Spinal cord (tissue), 10 donors: Measurements from ENCODE around the gene CDC5L. TPM values are rescaled to one million over a fixed set of nuclear protein-coding genes. Genes with fewer than 3 reads are reported as not detected.
"Not testable (repeated sequence)": the region's sequence is repeated elsewhere in the genome, so short reads cannot be mapped to it uniquely, and the experiment has no call there.

Experiments
- DNase-seq, 6 donors: peaks; one replicate each; pipeline versions ENCODE4 v3.0.0 to v3.0.0-alpha.2; 2013 to 2015; ENCODE audit warnings: low spot score in 6 of 6, low read depth in 4 of 6
- H3K27ac ChIP-seq: one replicate; pipeline ENCODE4 v1.5.1; 2013; ENCODE audit warnings: low read depth, low read length, control low read depth
- H3K27me3 ChIP-seq: one replicate; pipeline ENCODE4 v1.6.1; 2013; ENCODE audit warnings: low read length; ENCODE audit not compliant: control insufficient read depth, insufficient read depth
- H3K36me3 ChIP-seq: one replicate; pipeline ENCODE4 v1.6.1; 2013; ENCODE audit warnings: low read length; ENCODE audit not compliant: control insufficient read depth, insufficient read depth
- H3K4me1 ChIP-seq: one replicate; pipeline ENCODE4 v1.6.1; 2013; ENCODE audit warnings: low read length; ENCODE audit not compliant: control insufficient read depth, insufficient read depth
- H3K4me3 ChIP-seq: one replicate; pipeline ENCODE4 v1.5.1; 2013; ENCODE audit warnings: low read depth, low read length, control low read depth
- H3K9me3 ChIP-seq: one replicate; pipeline ENCODE4 v1.6.1; 2013; ENCODE audit warnings: low read length; ENCODE audit not compliant: control insufficient read depth, insufficient read depth
- WGBS: methylation state at CpG from one replicate; pipeline ENCODE4 v1.1.5; 2013; ENCODE audit warnings: missing lambda C conversion rate; ENCODE audit not compliant: insufficient coverage; 5-methylcytosine and 5-hydroxymethylcytosine counted together
- polyA plus RNA-seq, 2 donors: library from polyadenylated mRNA; unstranded; fragments of 120-200 nt; gene quantifications; one replicate each; pipeline ENCODE4 v1.2.1, GENCODE V29; 2013; ENCODE audit not compliant: insufficient read length in 2 of 2
- total RNA-seq, 2 donors: library from RNA; depleted of rRNA in 1 of 2; stranded (reverse); fragments of 120-200 nt in 1 of 2; fragments of >200 nt in 1 of 2; gene quantifications; one replicate each; pipeline versions ENCODE4 v1.2.3 to v1.2.4, GENCODE V29; 2013 to 2014
- donor health status: healthy.

The CDC5L gene
- total and polyA plus RNA-seq, 4 donors = 22.2 to 31.8 (median 28.7) TPM

GRCh38 chr6:44349904-44350649 lies 37.4 kb upstream of the CDC5L start:
- Histone ChIP-seq H3K9me3 (no peaks in the 10 kb centered on the region), H3K27ac (no peak overlapping the region), H3K27me3 (peaks cover 2% of the 10 kb centered on the region), H3K4me1 (no peaks in the 10 kb centered on the region), H3K36me3 (no peaks in the 10 kb centered on the region), H3K4me3 (no peak overlapping the region)
- WGBS = 73% methylated on average over 6 of the region's 6 CpGs
- no peak for DNase-seq

GRCh38 chr6:44350650-44350994 lies 36.9 kb upstream of the CDC5L start:
- not testable (repeated sequence) for H3K27ac ChIP-seq, DNase-seq, H3K4me1 ChIP-seq, H3K4me3 ChIP-seq, H3K27me3 ChIP-seq, H3K36me3 ChIP-seq, H3K9me3 ChIP-seq
- whole genome bisulfite sequencing = 100% methylated on average over 2 of the region's 4 CpGs

GRCh38 chr6:44352259-44352658 lies 35.2 kb upstream of the CDC5L start:
- no peaks in the 10 kb centered on the region for H3K4me1 ChIP-seq
- no peaks in the 10 kb centered on the region for H3K27me3 ChIP-seq

GRCh38 chr6:44353336-44353735 lies 34.2 kb upstream of the CDC5L start:
- Histone ChIP-seq H3K36me3 (no peaks in the 10 kb centered on the region), H3K27ac (no peak overlapping the region), H3K9me3 (no peaks in the 10 kb centered on the region), H3K27me3 (no peaks in the 10 kb centered on the region), H3K4me1 (no peaks in the 10 kb centered on the region), H3K4me3 (no peak overlapping the region)
- no CpG with 5 or more reads among the region's 2 CpGs for WGBS
- DNase-seq = no peak

More at GRCh38 chr6:44352259-44352658, 35.2 kb upstream of the CDC5L start:
- Histone ChIP-seq H3K27ac (no peak overlapping the region), H3K9me3 (no peaks in the 10 kb centered on the region), H3K4me3 (no peak overlapping the region), H3K36me3 (no peaks in the 10 kb centered on the region)
- WGBS = 100% methylated on average over 2 of the region's 4 CpGs
- no peak for DNase-seq

- no peaks in the 10 kb centered on the region for H3K9me3 ChIP-seq
- WGBS = 91% methylated on average over 2 of the region's 4 CpGs
- no peak for DNase-seq
- H3K4me1 ChIP-seq = no peaks in the 10 kb centered on the region
- no peaks in the 10 kb centered on the region for H3K36me3 ChIP-seq
- no peaks in the 10 kb centered on the region for H3K27me3 ChIP-seq
- H3K27ac ChIP-seq = no peak overlapping the region
- no peak overlapping the region for H3K4me3 ChIP-seq
Measured at GRCh38 chr6:44355640-44356039, 31.9 kb upstream of the CDC5L start.

- 82% methylated on average over 1 of the region's 1 CpG for WGBS
- Histone ChIP-seq H3K36me3 (no peaks in the 10 kb centered on the region), H3K9me3 (no peaks in the 10 kb centered on the region), H3K4me3 (no peak overlapping the region), H3K27me3 (no peaks in the 10 kb centered on the region), H3K4me1 (no peaks in the 10 kb centered on the region), H3K27ac (no peak overlapping the region)
- no peak for DNase-seq
Measured at GRCh38 chr6:44356487-44356886, 31.0 kb upstream of the CDC5L start.

GRCh38 chr6:44359973-44360372 lies 27.5 kb upstream of the CDC5L start:
- no CpG with 5 or more reads among the region's 3 CpGs for WGBS
- no peak overlapping the region for H3K27ac ChIP-seq
- DNase-seq = no peak

GRCh38 chr6:44361947-44362346 lies 25.6 kb upstream of the CDC5L start:
- Histone ChIP-seq H3K9me3 (no peaks in the 10 kb centered on the region), H3K27me3 (no peaks in the 10 kb centered on the region), H3K4me1 (no peaks in the 10 kb centered on the region), H3K4me3 (no peak overlapping the region), H3K27ac (no peak overlapping the region), H3K36me3 (no peaks in the 10 kb centered on the region)
- peak in 2 of 6 donors; percentile 42 to 87 for DNase-seq
- WGBS = 91% methylated on average over 5 of the region's 6 CpGs

More at GRCh38 chr6:44359973-44360372, 27.5 kb upstream of the CDC5L start:
- no peaks in the 10 kb centered on the region for H3K9me3 ChIP-seq
- H3K4me3 ChIP-seq = no peak overlapping the region
- no peaks in the 10 kb centered on the region for H3K27me3 ChIP-seq
- no peaks in the 10 kb centered on the region for H3K4me1 ChIP-seq
- H3K36me3 ChIP-seq = no peaks in the 10 kb centered on the region

- no peak for DNase-seq
- no peaks in the 10 kb centered on the region for H3K36me3 ChIP-seq
- WGBS = 100% methylated on average over 2 of the region's 3 CpGs
- H3K27ac ChIP-seq = no peak overlapping the region
- H3K27me3 ChIP-seq = no peaks in the 10 kb centered on the region
- H3K4me1 ChIP-seq = no peaks in the 10 kb centered on the region
- H3K4me3 ChIP-seq = no peak overlapping the region
- H3K9me3 ChIP-seq = no peaks in the 10 kb centered on the region
Measured at GRCh38 chr6:44363377-44363926, 24.1 kb upstream of the CDC5L start.

GRCh38 chr6:44366781-44367180 lies 20.7 kb upstream of the CDC5L start:
- 92% methylated on average over 2 of the region's 3 CpGs for WGBS
- no peaks in the 10 kb centered on the region for H3K4me1 ChIP-seq
- no peaks in the 10 kb centered on the region for H3K27me3 ChIP-seq
- no peak overlapping the region for H3K4me3 ChIP-seq
- H3K9me3 ChIP-seq = no peaks in the 10 kb centered on the region
- no peaks in the 10 kb centered on the region for H3K36me3 ChIP-seq
- DNase-seq = no peak
- H3K27ac ChIP-seq = no peak overlapping the region
